WTC11 (cell line): ENCODE results near the gene MPIG6B. TPM values are rescaled to one million over a fixed set of nuclear protein-coding genes. Genes with fewer than 3 reads are reported as not detected.

Experiments
- ATAC-seq: fragments of 200-7000 bp; cut with Tn5 transposase; 2 replicates; pipeline ENCODE4 v1.10.0; 2021; ENCODE audit warnings: mild to moderate bottlenecking, moderate library complexity
- CTCF ChIA-PET: fragments of 300-600 bp; sonication (Branson Sonifier 250); formaldehyde crosslinking; loops from one replicate; lab custom pipeline; 2021; ENCODE audit warnings: antibody characterized with exemption; lab: Charles Lee
- POLR2A ChIA-PET: fragments of 350-600 bp; sonication (Branson Sonifier 250); formaldehyde crosslinking; loops from one replicate; lab custom pipeline; 2021; ENCODE audit warnings: antibody characterized with exemption; lab: Charles Lee
- DNase-seq: peaks from one replicate; pipeline ENCODE4 v3.0.0; 2021; ENCODE audit warnings: low spot score
- H3K27ac Mint-ChIP-seq: 2 replicates; pipeline ENCODE4 v1.8.0; 2021; ENCODE audit warnings: mixed read lengths
- H3K27me3 Mint-ChIP-seq: 2 replicates; pipeline ENCODE4 v1.8.0; 2021; ENCODE audit warnings: low read depth, mild to moderate bottlenecking, moderate library complexity, mixed read lengths
- H3K36me3 Mint-ChIP-seq: 2 replicates; pipeline ENCODE4 v1.8.0; 2021; ENCODE audit warnings: mixed read lengths
- H3K4me1 Mint-ChIP-seq: 2 replicates; pipeline ENCODE4 v1.8.0; 2022; ENCODE audit warnings: mixed read lengths
- H3K4me3 Mint-ChIP-seq: 2 replicates; pipeline ENCODE4 v1.8.0; 2021; ENCODE audit warnings: mild to moderate bottlenecking, moderate library complexity, mixed read lengths
- H3K9me3 Mint-ChIP-seq: 2 replicates; pipeline ENCODE4 v1.8.0; 2021; ENCODE audit warnings: mixed read lengths
- AR ChIP-seq: fragments of 250-450 bp; sonication (Bioruptor Pico); IDR thresholded peaks from 2 replicates; pipeline ENCODE4 v1.9.0; 2021; ENCODE audit warnings: mild to moderate bottlenecking
- ARID4B ChIP-seq: sonication (generic); formaldehyde crosslinking; IDR thresholded peaks from 2 replicates; pipeline ENCODE4 v1.8.0; 2023; ENCODE audit warnings: missing genetic modification reagents, mild to moderate bottlenecking, borderline replicate concordance
- ATF1 ChIP-seq: sonication (generic); formaldehyde crosslinking; IDR thresholded peaks from 2 replicates; pipeline ENCODE4 v1.8.1; 2023; ENCODE audit warnings: mild to moderate bottlenecking, moderate library complexity, missing genetic modification reagents
- CBFB ChIP-seq: sonication (generic); formaldehyde crosslinking; IDR thresholded peaks from 2 replicates; pipeline ENCODE4 v1.8.1; 2022; ENCODE audit warnings: mild to moderate bottlenecking, low read depth, missing genetic modification reagents
- E2F5 ChIP-seq: sonication (generic); formaldehyde crosslinking; IDR thresholded peaks from 2 replicates; pipeline ENCODE4 v1.8.1; 2022; ENCODE audit warnings: mild to moderate bottlenecking, moderate library complexity, missing genetic modification reagents
- ERG ChIP-seq: fragments of 250-450 bp; sonication (Bioruptor Pico); IDR thresholded peaks from 2 replicates; pipeline ENCODE4 v1.8.0; 2021; ENCODE audit warnings: mild to moderate bottlenecking
- ETV6 ChIP-seq: sonication (generic); formaldehyde crosslinking; IDR thresholded peaks from 2 replicates; pipeline ENCODE4 v1.8.1; 2022; ENCODE audit warnings: mild to moderate bottlenecking, missing genetic modification reagents
- FOXK1 ChIP-seq: sonication (generic); formaldehyde crosslinking; IDR thresholded peaks from 2 replicates; pipeline ENCODE4 v1.8.0; 2022; ENCODE audit warnings: mild to moderate bottlenecking, moderate library complexity, missing genetic modification reagents
- GABPB1 ChIP-seq: sonication (generic); formaldehyde crosslinking; IDR thresholded peaks from 2 replicates; pipeline ENCODE4 v1.8.1; 2023; ENCODE audit warnings: mild to moderate bottlenecking, missing genetic modification reagents
- NFYB ChIP-seq: sonication (generic); formaldehyde crosslinking; conservative IDR thresholded peaks from 2 replicates; pipeline ENCODE4 v1.8.0; 2022; ENCODE audit warnings: low read depth, missing genetic modification reagents
- NR2C2 ChIP-seq: sonication (generic); formaldehyde crosslinking; IDR thresholded peaks from 2 replicates; pipeline ENCODE4 v1.8.0; 2022; ENCODE audit warnings: mild to moderate bottlenecking, missing genetic modification reagents
- OVOL2 ChIP-seq: fragments of 250-450 bp; sonication (Bioruptor Pico); IDR thresholded peaks from 2 replicates; pipeline ENCODE4 v1.9.0; 2021; ENCODE audit warnings: mild to moderate bottlenecking, borderline replicate concordance
- PRDM15 ChIP-seq: sonication (generic); formaldehyde crosslinking; IDR thresholded peaks from 2 replicates; pipeline ENCODE4 v1.8.0; 2022; ENCODE audit warnings: missing genetic modification reagents
- PRRX2 ChIP-seq: fragments of 250-450 bp; sonication (Bioruptor Pico); IDR thresholded peaks from 2 replicates; pipeline ENCODE4 v1.8.0; 2021; ENCODE audit warnings: mild to moderate bottlenecking
- RORB ChIP-seq: fragments of 250-450 bp; sonication (Bioruptor Pico); IDR thresholded peaks from 2 replicates; pipeline ENCODE4 v1.9.0; 2021; ENCODE audit warnings: mild to moderate bottlenecking
- SOX15 ChIP-seq: fragments of 250-450 bp; sonication (Bioruptor Pico); IDR thresholded peaks from 2 replicates; pipeline ENCODE4 v1.9.0; 2021; ENCODE audit warnings: mild to moderate bottlenecking
- ZBTB43 ChIP-seq: sonication (generic); formaldehyde crosslinking; IDR thresholded peaks from 2 replicates; pipeline ENCODE4 v1.8.1; 2023; ENCODE audit warnings: mild to moderate bottlenecking, missing genetic modification reagents
- ZNF121 ChIP-seq: sonication (generic); formaldehyde crosslinking; IDR thresholded peaks from 2 replicates; pipeline ENCODE4 v1.8.0; 2023; ENCODE audit warnings: missing genetic modification reagents
- ZNF219 ChIP-seq: sonication (generic); formaldehyde crosslinking; IDR thresholded peaks from 2 replicates; pipeline ENCODE4 v1.8.0; 2023; ENCODE audit warnings: missing genetic modification reagents, mild to moderate bottlenecking, borderline replicate concordance
- total RNA-seq: library from RNA; stranded (reverse); gene quantifications from 3 replicates; pipeline ENCODE4 v1.2.3, GENCODE V29; 2021

Gene MPIG6B
- total RNA-seq, 1 experiment from 2014 or later = 0.09 TPM

GRCh38 chr6:31721351-31722020 is 1.7 kb upstream of the MPIG6B start, which contains the start of gene LY6G6C:
Gene LY6G6C, minus strand, starts transcription at chr6:31721746. Its CDS starts 67 bp downstream, at chr6:31721679.
- H3K36me3 Mint-ChIP-seq = peaks cover 2% of the 10 kb centered on the region
- TF ChIP-seq ETV6 (CRISPR knock-in tag) (no peak), NR2C2 (no peak), SOX15 (CRISPR knock-in tag) (no peak)
- TF ChIP-seq, all 79 proteins: peak for 0
- ChIA-PET POLR2A (no interaction called here), CTCF (interaction anchor here (0.8 kb wide), 1 partner anchor 22 kb away, joined by 3 read pairs; no protein-coding TSS in a partner anchor)
- DNase-seq (no peak), ATAC-seq (no peak)
- H3K4me1 Mint-ChIP-seq = peaks cover 19% of the 10 kb centered on the region
- no peak within 1 kb of the TSS; the same call in 1 of the 2 replicates for H3K27ac Mint-ChIP-seq
- peaks cover 4% of the 10 kb centered on the region; the same call in 1 of the 2 replicates for H3K27me3 Mint-ChIP-seq
- no peaks in the 10 kb centered on the region for H3K9me3 Mint-ChIP-seq
- no peak within 1 kb of the TSS for H3K4me3 Mint-ChIP-seq

- no peaks in the 10 kb centered on the region for H3K9me3 Mint-ChIP-seq
- peaks cover 9% of the 10 kb centered on the region for H3K36me3 Mint-ChIP-seq
- H3K27ac Mint-ChIP-seq = no peak overlapping the region
- no peak for ATAC-seq
- no peak overlapping the region for H3K4me3 Mint-ChIP-seq
- POLR2A ChIA-PET = no interaction called here
- H3K27me3 Mint-ChIP-seq = peaks cover 4% of the 10 kb centered on the region; the same call in 1 of the 2 replicates
- CTCF ChIA-PET = no interaction called here
- H3K4me1 Mint-ChIP-seq = peaks cover 18% of the 10 kb centered on the region
- no peak for DNase-seq
- TF ChIP-seq OVOL2 (CRISPR knock-in tag) (no peak), ARID4B (CRISPR knock-in tag) (no peak), ERG (CRISPR knock-in tag) (no peak), RORB (CRISPR knock-in tag) (no peak), CBFB (no peak), ZBTB43 (no peak), ZNF121 (no peak), PRDM15 (CRISPR knock-in tag) (no peak), ATF1 (no peak), ZNF219 (CRISPR knock-in tag) (no peak), AR (no peak), PRRX2 (no peak), NFYB (CRISPR knock-in tag) (no peak), E2F5 (CRISPR knock-in tag) (no peak), FOXK1 (CRISPR knock-in tag) (no peak), GABPB1 (CRISPR knock-in tag) (no peak)
Observed at GRCh38 chr6:31722173-31722572, 1.0 kb upstream of the MPIG6B start.
